Endodermal cell (in vitro differentiated cells): ENCODE data around the gene SMYD3. TPM values are rescaled to one million over a fixed set of nuclear protein-coding genes. Genes with fewer than 3 reads are reported as not detected.

Experiments
- DNase-seq: peaks from one replicate; pipeline ENCODE4 v3.0.0-alpha.2; 2017
- H3K27ac ChIP-seq: 2 replicates; pipeline ENCODE4 v1.5.1; 2013; ENCODE audit warnings: mild to moderate bottlenecking, low read depth, low read length, moderate library complexity
- H3K27me3 ChIP-seq: 2 replicates; pipeline ENCODE4 v1.6.1; 2013; ENCODE audit warnings: mild to moderate bottlenecking, low read length, moderate library complexity; ENCODE audit not compliant: insufficient read depth, control insufficient read depth, poor library complexity, severe bottlenecking
- H3K36me3 ChIP-seq: 2 replicates; pipeline ENCODE4 v1.7.0; 2013; ENCODE audit warnings: mild to moderate bottlenecking, low read length, moderate library complexity; ENCODE audit not compliant: control insufficient read depth, insufficient read depth
- H3K4me1 ChIP-seq: one replicate; pipeline ENCODE4 v1.7.0; 2013; ENCODE audit warnings: low read length; ENCODE audit not compliant: control insufficient read depth, insufficient read depth
- H3K4me3 ChIP-seq: 2 replicates; pipeline ENCODE4 v1.5.1; 2013; ENCODE audit warnings: mild to moderate bottlenecking, low read length, moderate library complexity
- H3K9ac ChIP-seq: 2 replicates; pipeline ENCODE4 v1.6.1; 2013; ENCODE audit warnings: mild to moderate bottlenecking, low read length, moderate library complexity; ENCODE audit not compliant: poor library complexity, severe bottlenecking; ENCODE audit errors: extremely low read depth
- H3K9me3 ChIP-seq: 2 replicates; pipeline ENCODE4 v1.6.1; 2013; ENCODE audit warnings: mild to moderate bottlenecking, low read length, moderate library complexity; ENCODE audit not compliant: control insufficient read depth
- H3K27ac Mint-ChIP-seq: 2 replicates; pipeline ENCODE4 v1.8.0; 2020; ENCODE audit warnings: mixed read lengths
- H3K27me3 Mint-ChIP-seq: 2 replicates; pipeline ENCODE4 v1.8.0; 2021; ENCODE audit warnings: mild to moderate bottlenecking, mixed read lengths; ENCODE audit not compliant: insufficient read depth
- H3K36me3 Mint-ChIP-seq: 2 replicates; pipeline ENCODE4 v1.8.0; 2020; ENCODE audit warnings: low read depth, mixed read lengths
- H3K4me1 Mint-ChIP-seq: 2 replicates; pipeline ENCODE4 v1.8.0; 2020; ENCODE audit warnings: mixed read lengths
- H3K4me3 Mint-ChIP-seq: 2 replicates; pipeline ENCODE4 v1.8.0; 2020; ENCODE audit warnings: mild to moderate bottlenecking, moderate library complexity, mixed read lengths
- H3K9me3 Mint-ChIP-seq: 2 replicates; pipeline ENCODE4 v1.8.0; 2020; ENCODE audit warnings: mild to moderate bottlenecking, mixed read lengths
- CTCF ChIP-seq: fragments of 200-600 bp; sonication (generic); conservative IDR thresholded peaks from 2 replicates; pipeline ENCODE4 v1.5.0; 2021; ENCODE audit warnings: antibody characterized with exemption, mild to moderate bottlenecking
- WGBS, 2 experiments: methylation state at CpG; one replicate each; pipeline versions ENCODE4 v1.1.5 to v1.1.7; 2013; ENCODE audit warnings: missing lambda C conversion rate in 2 of 2, mixed read lengths in 1 of 2; ENCODE audit not compliant: insufficient coverage in 1 of 2, insufficient read length in 1 of 2; 5-methylcytosine and 5-hydroxymethylcytosine counted together
- total RNA-seq, 2 donors: library from RNA; stranded (reverse); fragmentation: NEBNext Ultra II Directional in 1 of 2; extraction: Animal tissue kit (Norgen Biotek cat#: 25700) in 1 of 2; gene quantifications; 2 replicates in 1 of 2; 3 replicates in 1 of 2; pipeline ENCODE4 v1.2.1, GENCODE V29; 2021

SMYD3 gene
- total RNA-seq, 2 donors from 2014 or later: 32.3 to 45.8 TPM

GRCh38 chr1:245807306-245807705 lies 699.8 kb downstream of the SMYD3 start:
- H3K4me1 Mint-ChIP-seq: peaks cover 21% of the 10 kb centered on the region
- no peak for DNase-seq
- H3K27me3 Mint-ChIP-seq: no peaks in the 10 kb centered on the region
- no peaks in the 10 kb centered on the region for H3K27me3 ChIP-seq
- H3K4me3 ChIP-seq: no peak overlapping the region
- H3K9me3 Mint-ChIP-seq: no peaks in the 10 kb centered on the region
- H3K9ac ChIP-seq: no peak overlapping the region
- TF ChIP-seq CTCF: no peak
- no peaks in the 10 kb centered on the region for H3K4me1 ChIP-seq
- no peak overlapping the region for H3K27ac ChIP-seq
- no peaks in the 10 kb centered on the region for H3K36me3 Mint-ChIP-seq
- no peak overlapping the region for H3K27ac Mint-ChIP-seq
- no peak overlapping the region for H3K4me3 Mint-ChIP-seq
- H3K36me3 ChIP-seq: no peaks in the 10 kb centered on the region
- WGBS, 2 experiments: 95% methylated on average over 10 of the region's 10 CpGs
- H3K9me3 ChIP-seq: no peaks in the 10 kb centered on the region

- no peak overlapping the region for H3K4me3 Mint-ChIP-seq
- H3K36me3 Mint-ChIP-seq: no peaks in the 10 kb centered on the region
- Histone ChIP-seq H3K4me3 (no peak overlapping the region), H3K9ac (no peak overlapping the region), H3K27ac (no peak overlapping the region), H3K36me3 (no peaks in the 10 kb centered on the region), H3K4me1 (no peaks in the 10 kb centered on the region), H3K9me3 (no peaks in the 10 kb centered on the region), H3K27me3 (no peaks in the 10 kb centered on the region)
- TF ChIP-seq CTCF: no peak
- H3K27me3 Mint-ChIP-seq: no peaks in the 10 kb centered on the region
- H3K27ac Mint-ChIP-seq: no peak overlapping the region
- whole genome bisulfite sequencing, 2 experiments: 0% methylated on average over 1 of the region's 1 CpG
- H3K4me1 Mint-ChIP-seq: peaks cover 15% of the 10 kb centered on the region
- no peaks in the 10 kb centered on the region for H3K9me3 Mint-ChIP-seq
- no peak for DNase-seq
These were observed 701.5 kb downstream of the SMYD3 start for GRCh38 chr1:245805532-245805931.

- WGBS, 2 experiments: 86 to 89% methylated on average over 2 to 4 of the region's 4 CpGs
- H3K27me3 Mint-ChIP-seq: no peaks in the 10 kb centered on the region
- peaks cover 8% of the 10 kb centered on the region for H3K4me1 Mint-ChIP-seq
- H3K4me1 ChIP-seq: no peaks in the 10 kb centered on the region
- H3K27ac Mint-ChIP-seq: no peak overlapping the region
- no peaks in the 10 kb centered on the region for H3K9me3 Mint-ChIP-seq
- no peak for DNase-seq
- H3K36me3 ChIP-seq: no peaks in the 10 kb centered on the region
- H3K36me3 Mint-ChIP-seq: no peaks in the 10 kb centered on the region
- H3K9me3 ChIP-seq: no peaks in the 10 kb centered on the region
- H3K27ac ChIP-seq: no peak overlapping the region
- H3K4me3 ChIP-seq: no peak overlapping the region
- no peak overlapping the region for H3K9ac ChIP-seq
- H3K27me3 ChIP-seq: no peaks in the 10 kb centered on the region
- no peak overlapping the region for H3K4me3 Mint-ChIP-seq
- no peak for TF ChIP-seq CTCF
These were observed 702.4 kb downstream of the SMYD3 start for GRCh38 chr1:245804696-245805095.
